GM18909 (cell line): Measurements from ENCODE around the gene RLN2.
A peak's percentile ranks its signal among the peaks of the same experiment; 100 is the strongest.
"Not testable (repeated sequence)": the region's sequence is repeated elsewhere in the genome, so short reads cannot be mapped to it uniquely, and the experiment has no call there.

Experiments
- ATAC-seq: cut with Tn5 transposase; IDR thresholded peaks from one replicate; pipeline ENCODE4 v1.9.1; 2021; ENCODE audit warnings: mild to moderate bottlenecking; ENCODE audit not compliant: unreplicated experiment, poor library complexity

RLN2 gene, protein sequence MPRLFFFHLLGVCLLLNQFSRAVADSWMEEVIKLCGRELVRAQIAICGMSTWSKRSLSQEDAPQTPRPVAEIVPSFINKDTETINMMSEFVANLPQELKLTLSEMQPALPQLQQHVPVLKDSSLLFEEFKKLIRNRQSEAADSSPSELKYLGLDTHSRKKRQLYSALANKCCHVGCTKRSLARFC

DNA sequence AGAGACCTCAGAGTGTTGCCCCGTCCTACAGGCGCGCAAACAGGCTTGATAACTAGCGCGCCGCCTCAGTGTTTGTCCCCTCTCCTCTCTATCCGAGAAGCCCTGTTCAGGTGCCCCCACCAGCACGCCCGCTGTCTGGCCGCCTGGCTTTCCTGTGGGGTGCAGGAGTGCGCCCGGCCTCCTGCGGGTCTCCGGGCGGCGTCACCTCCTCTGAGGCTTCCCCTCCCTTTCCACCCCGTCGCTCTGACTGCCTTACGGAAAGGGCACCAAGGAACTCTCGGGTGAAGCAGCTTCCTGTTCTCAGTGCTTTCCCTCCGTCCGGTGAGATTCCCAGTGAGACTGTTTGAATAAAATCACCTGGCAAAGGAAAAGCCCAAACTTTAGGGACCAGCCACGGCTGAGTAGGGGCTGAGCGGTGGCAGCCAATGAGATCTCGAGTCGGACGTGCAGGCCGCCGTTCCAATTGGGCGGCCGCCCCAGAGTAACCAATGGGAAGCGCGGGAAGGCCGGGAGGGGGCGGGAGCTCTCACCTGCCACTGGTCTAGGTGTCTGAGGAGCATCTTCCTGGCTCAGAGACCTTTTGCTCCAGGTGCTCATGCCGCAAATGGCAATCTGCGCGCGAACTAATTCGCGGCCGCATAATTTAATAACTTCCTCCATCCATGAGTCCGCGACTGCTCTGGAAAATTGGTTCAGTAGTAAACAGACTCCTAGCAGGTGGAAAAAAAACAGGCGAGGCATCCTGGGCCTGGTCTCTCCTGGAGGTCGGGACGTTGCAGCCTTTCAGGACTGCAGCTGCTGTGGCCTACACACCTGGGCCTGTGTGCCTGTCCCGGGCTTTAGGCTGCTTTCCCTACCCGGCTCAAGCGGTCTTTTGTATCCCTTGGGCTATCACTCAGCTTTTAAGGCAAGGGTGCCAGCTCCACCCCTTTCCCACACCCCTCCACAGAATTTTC lies at the start of gene RLN2:
Gene RLN2, minus strand, starts transcription at position 877 of the 956 bp plus-strand sequence. Its CDS starts 136 bp downstream, at position 741.
- peak; percentile 99 for ATAC-seq

GRCh38 chr9:5354184-5354583 lies 49.7 kb upstream of the RLN2 start:
- ATAC-seq, result no peak

GRCh38 chr9:5352637-5353248 lies 48.2 kb upstream of the RLN2 start:
- no peak for ATAC-seq

DNA sequence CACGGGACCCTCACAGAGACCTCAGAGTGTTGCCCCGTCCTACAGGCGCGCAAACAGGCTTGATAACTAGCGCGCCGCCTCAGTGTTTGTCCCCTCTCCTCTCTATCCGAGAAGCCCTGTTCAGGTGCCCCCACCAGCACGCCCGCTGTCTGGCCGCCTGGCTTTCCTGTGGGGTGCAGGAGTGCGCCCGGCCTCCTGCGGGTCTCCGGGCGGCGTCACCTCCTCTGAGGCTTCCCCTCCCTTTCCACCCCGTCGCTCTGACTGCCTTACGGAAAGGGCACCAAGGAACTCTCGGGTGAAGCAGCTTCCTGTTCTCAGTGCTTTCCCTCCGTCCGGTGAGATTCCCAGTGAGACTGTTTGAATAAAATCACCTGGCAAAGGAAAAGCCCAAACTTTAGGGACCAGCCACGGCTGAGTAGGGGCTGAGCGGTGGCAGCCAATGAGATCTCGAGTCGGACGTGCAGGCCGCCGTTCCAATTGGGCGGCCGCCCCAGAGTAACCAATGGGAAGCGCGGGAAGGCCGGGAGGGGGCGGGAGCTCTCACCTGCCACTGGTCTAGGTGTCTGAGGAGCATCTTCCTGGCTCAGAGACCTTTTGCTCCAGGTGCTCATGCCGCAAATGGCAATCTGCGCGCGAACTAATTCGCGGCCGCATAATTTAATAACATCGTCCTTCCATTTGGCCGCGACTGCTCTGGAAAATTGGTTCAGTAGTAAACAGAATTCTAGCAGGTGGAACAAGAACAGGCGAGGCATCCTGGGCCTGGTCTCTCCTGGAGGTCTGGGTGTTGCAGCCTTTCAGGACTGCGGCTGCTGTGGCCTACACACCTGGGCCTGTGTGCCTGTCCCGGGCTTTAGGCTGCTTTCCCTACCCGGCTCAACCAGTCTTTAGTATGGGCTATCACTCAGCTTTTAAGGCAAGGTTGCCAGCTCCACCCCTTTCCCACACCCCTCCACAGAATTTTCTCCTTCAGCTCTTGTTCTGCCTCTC lies 34.8 kb upstream of the RLN2 start, which contains the start of gene RLN1:
Gene RLN1, minus strand, starts transcription at position 885 of the 990 bp plus-strand sequence. Its CDS starts 130 bp downstream, at position 755.
- peak; percentile 99 for ATAC-seq

- no peak for ATAC-seq
Measured at GRCh38 chr9:5336688-5337087, 32.2 kb upstream of the RLN2 start.

GRCh38 chr9:5331276-5331675 lies 26.8 kb upstream of the RLN2 start:
- not testable (repeated sequence) for ATAC-seq

- ATAC-seq, result no peak
Measured at GRCh38 chr9:5326893-5327548, 22.5 kb upstream of the RLN2 start.

DNA sequence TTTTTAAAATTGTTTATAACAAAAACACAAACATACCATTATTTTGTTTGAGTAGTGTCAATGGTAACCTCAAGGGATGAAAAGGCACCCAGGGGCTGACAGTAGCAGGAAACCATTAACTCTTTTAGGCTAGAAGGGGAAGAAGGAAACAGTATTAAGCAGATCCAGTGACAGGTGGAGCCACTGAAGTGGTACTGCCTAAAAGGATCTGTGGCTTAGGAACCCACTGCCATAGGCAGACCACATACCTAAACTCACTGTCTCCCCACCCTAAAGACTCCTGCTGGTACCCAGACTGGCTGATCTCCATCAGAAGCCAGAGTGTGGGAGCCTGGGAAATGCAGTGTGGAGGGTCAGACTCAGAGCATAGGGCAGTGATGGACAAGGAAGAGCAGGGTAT lies 21.7 kb upstream of the RLN2 start:
- ATAC-seq, result no peak

- ATAC-seq, result not testable (repeated sequence)
Measured at GRCh38 chr9:5321601-5322000, 17.1 kb upstream of the RLN2 start.

DNA sequence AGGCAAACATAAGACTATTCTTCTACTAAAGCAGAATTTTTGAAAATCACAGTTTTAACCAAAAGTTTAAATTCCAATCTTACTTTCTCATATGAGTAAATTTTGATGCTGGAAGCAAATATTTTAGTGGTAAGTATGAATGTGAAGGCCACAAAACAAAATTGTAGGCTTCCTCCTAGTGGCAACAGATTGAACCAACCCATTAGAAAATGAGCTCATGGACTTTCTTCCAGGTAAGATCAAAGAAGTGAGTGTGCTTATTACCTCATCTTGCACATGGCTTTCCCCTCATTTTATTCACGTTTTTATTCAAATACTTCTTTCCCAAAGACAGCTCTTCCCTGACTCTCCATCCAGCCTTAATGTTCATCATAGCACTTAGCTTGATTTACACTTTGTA lies 16.5 kb upstream of the RLN2 start:
- no peak for ATAC-seq

DNA sequence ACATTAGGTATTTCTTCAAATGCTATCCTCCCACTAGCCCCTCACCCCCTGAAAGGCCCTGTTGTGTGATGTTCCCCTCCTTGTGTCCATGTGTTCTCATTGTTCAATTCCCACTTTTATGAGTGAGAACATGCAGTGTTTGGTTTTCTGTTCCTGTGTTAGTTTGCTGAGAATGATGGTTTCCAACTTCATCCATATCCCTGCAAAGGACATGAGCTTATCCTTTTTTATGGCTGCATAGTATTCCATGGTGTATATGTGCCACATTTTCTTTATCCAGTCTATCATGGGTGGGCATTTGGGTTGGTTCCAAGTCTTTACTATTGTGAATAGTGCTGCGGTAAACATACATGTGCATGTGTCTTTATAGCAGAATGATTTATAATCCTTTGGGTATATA lies 11.9 kb upstream of the RLN2 start:
- not testable (repeated sequence) for ATAC-seq

DNA sequence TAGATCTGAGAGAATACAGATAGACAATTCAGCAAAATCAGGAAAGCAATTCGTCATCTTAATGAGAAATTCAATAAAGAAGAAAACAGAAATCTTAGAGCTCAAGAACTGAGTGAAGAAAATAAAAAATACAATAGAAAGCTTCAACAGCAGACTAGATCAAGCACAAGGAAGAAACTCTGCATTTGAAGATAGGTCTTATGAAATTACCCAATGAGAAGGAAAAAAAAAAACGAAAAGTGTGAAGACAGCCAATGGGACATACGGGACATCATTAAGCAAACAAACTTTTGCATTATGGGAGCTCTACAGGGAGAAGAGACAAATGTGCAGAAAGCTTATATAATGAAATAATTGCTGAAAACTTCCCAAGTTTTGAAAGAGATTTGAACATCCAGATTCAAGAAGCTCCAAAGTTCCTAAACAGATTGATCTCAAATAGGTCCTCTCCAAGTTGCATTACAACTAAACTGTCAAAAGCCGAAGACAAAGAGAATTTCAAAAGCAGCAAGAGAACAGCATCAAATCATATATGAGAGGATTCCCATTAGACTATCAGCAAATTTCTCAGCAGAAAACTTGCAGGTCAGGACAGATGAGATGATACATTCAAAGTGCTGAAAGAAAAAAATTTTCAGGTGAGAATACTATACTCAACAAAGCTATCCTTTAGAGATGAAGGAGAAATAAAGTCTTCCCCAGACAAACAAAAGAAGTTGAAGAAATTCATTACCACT lies 10.8 kb upstream of the RLN2 start:
- ATAC-seq, result no peak

DNA sequence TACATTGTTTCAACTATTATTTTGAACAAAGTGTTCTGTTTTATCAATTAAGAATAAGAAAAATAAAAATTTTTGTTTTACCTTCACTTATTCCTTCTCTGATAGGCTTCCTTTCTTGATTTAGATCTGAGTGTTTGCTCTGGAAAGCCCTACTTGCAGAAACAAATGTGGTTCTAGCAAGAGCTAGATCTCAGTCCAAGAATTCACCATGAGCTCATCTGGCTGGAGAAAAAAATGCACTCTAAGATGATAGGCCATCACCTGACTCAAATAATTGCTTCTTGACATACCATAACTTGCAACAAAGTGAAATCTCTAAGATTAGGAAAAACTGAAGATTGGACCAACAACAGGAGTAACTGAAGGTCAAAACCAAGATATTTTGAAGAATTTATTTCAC lies 6.3 kb upstream of the RLN2 start:
- no peak for ATAC-seq

DNA sequence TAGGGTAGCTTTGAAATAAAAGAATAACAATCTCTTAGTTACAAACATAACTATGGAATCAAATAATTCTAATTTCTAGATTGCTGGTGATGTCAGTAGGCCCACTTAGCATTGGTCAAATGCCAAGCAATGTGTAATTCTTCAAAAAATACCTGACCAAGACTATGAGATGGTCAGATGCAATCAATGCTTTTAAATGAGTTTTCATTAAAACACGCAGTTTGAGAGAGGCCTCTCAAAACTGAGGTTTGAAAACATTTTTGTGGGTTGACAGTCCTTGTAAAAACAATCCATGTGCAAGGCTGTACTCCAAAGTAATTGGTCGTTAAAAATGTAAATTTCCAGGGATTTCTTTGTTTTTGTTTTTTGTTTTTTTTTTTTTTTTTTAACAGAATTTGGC lies 1.2 kb upstream of the RLN2 start:
- ATAC-seq, result no peak

GRCh38 chr9:5301544-5301943 lies 3.0 kb downstream of the RLN2 start:
- ATAC-seq, result no peak

DNA sequence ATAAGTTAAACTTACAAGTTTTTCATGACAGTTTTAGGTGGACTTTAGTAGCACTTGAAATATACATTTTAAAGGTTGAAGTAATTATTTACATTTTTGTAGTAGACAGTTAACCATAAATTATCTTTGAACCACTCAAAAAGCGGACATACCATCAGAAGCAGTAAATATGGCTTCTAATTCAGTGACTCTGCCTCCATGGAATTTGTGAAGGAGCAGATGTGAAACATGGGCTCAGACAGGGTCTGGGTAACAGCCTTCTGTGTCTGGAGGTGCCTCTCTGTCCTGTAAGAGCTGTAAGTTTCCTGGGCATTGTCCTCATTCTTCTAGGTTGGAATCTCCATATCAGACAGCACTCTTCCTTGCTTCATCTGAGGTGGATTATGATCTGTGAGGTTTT lies 12.4 kb downstream of the RLN2 start:
- no peak for ATAC-seq

- no peak for ATAC-seq
Measured at GRCh38 chr9:5288591-5288990, 15.9 kb downstream of the RLN2 start.

GRCh38 chr9:5286262-5286661 lies 18.3 kb downstream of the RLN2 start:
- no peak for ATAC-seq

DNA sequence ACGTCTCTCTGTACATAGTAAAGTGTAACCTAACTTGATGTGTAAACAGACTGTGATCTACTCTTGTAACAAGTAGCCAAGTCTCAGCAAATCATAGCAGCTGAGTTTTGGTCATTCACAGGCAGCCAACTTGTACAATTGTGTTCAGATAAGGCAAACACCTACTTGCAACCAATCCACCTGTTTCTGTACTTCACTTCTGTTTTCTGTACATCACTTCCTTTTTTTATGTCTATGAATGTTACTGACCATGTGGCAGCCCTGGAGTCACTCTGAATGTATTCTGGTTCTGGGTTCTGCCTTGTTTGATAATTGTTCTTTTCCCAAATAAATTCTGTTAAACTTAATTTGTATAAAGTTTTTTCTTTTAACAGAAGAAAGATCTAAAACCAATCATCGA lies 26.0 kb downstream of the RLN2 start:
- no peak for ATAC-seq
